ENCODE results near the gene EEFSEC.

EEFSEC gene

GRCh38 chr3:128215290-128215689 lies 62.0 kb downstream of the EEFSEC start:
- Histone ChIP-seq H3K4me1 (ENCODE audit: control insufficient read depth in 2 of 2, insufficient read depth in 1 of 2, low read depth in 1 of 2, low read length in 2 of 2) (peaks cover 2 to 10% of the 10 kb centered on the region in 2 donors), H3K4me3 (ENCODE audit: low read length in 2 of 2) (no peak overlapping the region), H3K14ac (ENCODE audit: low read length) (no peak overlapping the region), H4K8ac (ENCODE audit: low read depth, low read length) (no peak overlapping the region), H2AK5ac (ENCODE audit: low read depth, low read length) (no peak overlapping the region), H2BK120ac (ENCODE audit: low read depth, low read length) (no peak overlapping the region), H3K79me1 (ENCODE audit: low read depth, low read length) (no peaks in the 10 kb centered on the region), H3K4ac (ENCODE audit: low read length) (no peak overlapping the region), H2BK15ac (ENCODE audit: low read length) (no peak overlapping the region), H2BK12ac (ENCODE audit: low read length) (no peak overlapping the region), H3K23ac (ENCODE audit: low read depth, low read length, poor library complexity) (no peak overlapping the region), H3K27me3 (ENCODE audit: control insufficient read depth in 3 of 3, insufficient read depth in 3 of 3, low read depth in 1 of 3, low read length in 3 of 3) (peaks cover 0 to 2% (median 0%) of the 10 kb centered on the region in 3 experiments), H3K9me3 (replicated peaks in 1 of 2; ENCODE audit: control insufficient read depth in 2 of 2, insufficient read depth in 1 of 2, low read depth in 1 of 2, low read length in 2 of 2) (no peaks in the 10 kb centered on the region), H3K36me3 (replicated peaks in 1 of 2; ENCODE audit: control insufficient read depth in 2 of 2, insufficient read depth in 2 of 2, low read length in 2 of 2) (no peaks in the 10 kb centered on the region), H3K27ac (replicated peaks; ENCODE audit: low read length) (no peak overlapping the region), H3K4me2 (ENCODE audit: insufficient read depth, low read length, poor library complexity, severe bottlenecking) (no peak overlapping the region), H3K9ac (ENCODE audit: low read depth, low read length, poor library complexity) (no peak overlapping the region), H3K18ac (ENCODE audit: low read length) (no peak overlapping the region), H2BK5ac (ENCODE audit: low read length) (no peak overlapping the region), H4K91ac (ENCODE audit: low read depth, low read length, poor library complexity) (no peak overlapping the region), H2AFZ (ENCODE audit: low read length) (no peak overlapping the region)
- no peak for DNase-seq (ENCODE audit: low spot score)
- no CpG with 5 or more reads among the region's 2 CpGs for WGBS, 2 donors (ENCODE audit: extremely low coverage in 2 of 2, insufficient read length in 2 of 2, insufficient replicate concordance in 1 of 2)

GRCh38 chr3:128215800-128216495 lies 62.7 kb downstream of the EEFSEC start:
- Histone ChIP-seq H3K4ac (ENCODE audit: low read length) (no peak overlapping the region), H3K9me3 (replicated peaks in 1 of 2; ENCODE audit: control insufficient read depth in 2 of 2, insufficient read depth in 1 of 2, low read depth in 1 of 2, low read length in 2 of 2) (no peaks in the 10 kb centered on the region), H2BK15ac (ENCODE audit: low read length) (no peak overlapping the region), H2BK12ac (ENCODE audit: low read length) (no peak overlapping the region), H3K4me1 (ENCODE audit: control insufficient read depth in 2 of 2, insufficient read depth in 1 of 2, low read depth in 1 of 2, low read length in 2 of 2) (peaks cover 2 to 10% of the 10 kb centered on the region in 2 donors), H2AFZ (ENCODE audit: low read length) (no peak overlapping the region), H3K79me1 (ENCODE audit: low read depth, low read length) (no peaks in the 10 kb centered on the region), H3K18ac (ENCODE audit: low read length) (no peak overlapping the region), H2BK120ac (ENCODE audit: low read depth, low read length) (no peak overlapping the region), H3K27ac (replicated peaks; ENCODE audit: low read length) (no peak overlapping the region), H3K14ac (ENCODE audit: low read length) (no peak overlapping the region), H3K36me3 (replicated peaks in 1 of 2; ENCODE audit: control insufficient read depth in 2 of 2, insufficient read depth in 2 of 2, low read length in 2 of 2) (no peaks in the 10 kb centered on the region), H4K8ac (ENCODE audit: low read depth, low read length) (no peak overlapping the region), H3K23ac (ENCODE audit: low read depth, low read length, poor library complexity) (no peak overlapping the region), H2BK5ac (ENCODE audit: low read length) (no peak overlapping the region), H3K4me3 (ENCODE audit: low read length in 2 of 2) (no peak overlapping the region), H3K27me3 (ENCODE audit: control insufficient read depth in 3 of 3, insufficient read depth in 3 of 3, low read depth in 1 of 3, low read length in 3 of 3) (peaks cover 0 to 2% (median 0%) of the 10 kb centered on the region in 3 experiments), H3K9ac (ENCODE audit: low read depth, low read length, poor library complexity) (no peak overlapping the region), H3K4me2 (ENCODE audit: insufficient read depth, low read length, poor library complexity, severe bottlenecking) (no peak overlapping the region), H4K91ac (ENCODE audit: low read depth, low read length, poor library complexity) (no peak overlapping the region), H2AK5ac (ENCODE audit: low read depth, low read length) (no peak overlapping the region)
- WGBS, 2 donors (ENCODE audit: extremely low coverage in 2 of 2, insufficient read length in 2 of 2, insufficient replicate concordance in 1 of 2) = no CpG with 5 or more reads among the region's 5 CpGs
- DNase-seq (ENCODE audit: low spot score) = no peak

- H3K18ac ChIP-seq (ENCODE audit: low read length) = no peak overlapping the region
- H3K14ac ChIP-seq (ENCODE audit: low read length) = no peak overlapping the region
- H3K4me1 ChIP-seq (ENCODE audit: control insufficient read depth in 2 of 2, insufficient read depth in 1 of 2, low read depth in 1 of 2, low read length in 2 of 2) = peaks cover 2 to 10% of the 10 kb centered on the region in 2 donors
- H3K4me3 ChIP-seq (ENCODE audit: low read length in 2 of 2) = no peak overlapping the region
- H2BK12ac ChIP-seq (ENCODE audit: low read length) = no peak overlapping the region
- WGBS, 2 donors (ENCODE audit: extremely low coverage in 2 of 2, insufficient read length in 2 of 2, insufficient replicate concordance in 1 of 2) = no CpG with 5 or more reads among the region's 6 CpGs
- H3K9ac ChIP-seq (ENCODE audit: low read depth, low read length, poor library complexity) = no peak overlapping the region
- H3K36me3 ChIP-seq (replicated peaks in 1 of 2; ENCODE audit: control insufficient read depth in 2 of 2, insufficient read depth in 2 of 2, low read length in 2 of 2) = no peaks in the 10 kb centered on the region
- no peak overlapping the region for H3K23ac ChIP-seq (ENCODE audit: low read depth, low read length, poor library complexity)
- H2BK5ac ChIP-seq (ENCODE audit: low read length) = no peak overlapping the region
- H2BK120ac ChIP-seq (ENCODE audit: low read depth, low read length) = no peak overlapping the region
- no peak overlapping the region for H2AK5ac ChIP-seq (ENCODE audit: low read depth, low read length)
- H4K91ac ChIP-seq (ENCODE audit: low read depth, low read length, poor library complexity) = no peak overlapping the region
- no peak overlapping the region for H2BK15ac ChIP-seq (ENCODE audit: low read length)
- no peak overlapping the region for H4K8ac ChIP-seq (ENCODE audit: low read depth, low read length)
- DNase-seq (ENCODE audit: low spot score) = no peak
- H3K9me3 ChIP-seq (replicated peaks in 1 of 2; ENCODE audit: control insufficient read depth in 2 of 2, insufficient read depth in 1 of 2, low read depth in 1 of 2, low read length in 2 of 2) = peaks cover 3 to 4% of the 10 kb centered on the region in 2 donors
- H2AFZ ChIP-seq (ENCODE audit: low read length) = no peak overlapping the region
- no peak overlapping the region for H3K27ac ChIP-seq (replicated peaks; ENCODE audit: low read length)
- H3K79me1 ChIP-seq (ENCODE audit: low read depth, low read length) = no peaks in the 10 kb centered on the region
- H3K4ac ChIP-seq (ENCODE audit: low read length) = no peak overlapping the region
- peaks cover 0 to 2% (median 0%) of the 10 kb centered on the region in 3 experiments for H3K27me3 ChIP-seq (ENCODE audit: control insufficient read depth in 3 of 3, insufficient read depth in 3 of 3, low read depth in 1 of 3, low read length in 3 of 3)
- H3K4me2 ChIP-seq (ENCODE audit: insufficient read depth, low read length, poor library complexity, severe bottlenecking) = no peak overlapping the region
Observed at GRCh38 chr3:128217702-128218547, 64.6 kb downstream of the EEFSEC start.
